NT2/D1 (cell line): Measurements from ENCODE around the gene LCN1.
"Not testable (repeated sequence)": the region's sequence is repeated elsewhere in the genome, so short reads cannot be mapped to it uniquely, and the experiment has no call there.

Experiments
- DNase-seq: peaks from one replicate; pipeline ENCODE4 v3.0.0-alpha.2; 2011; ENCODE audit warnings: low read depth, low spot score
- H3K27me3 ChIP-seq: 2 replicates; pipeline ENCODE4 v1.6.0; 2011; ENCODE audit warnings: mild to moderate bottlenecking; ENCODE audit not compliant: insufficient read length, insufficient read depth
- H3K36me3 ChIP-seq: 2 replicates; pipeline ENCODE4 v1.6.1; 2011; ENCODE audit warnings: mild to moderate bottlenecking, low read length, mixed read lengths; ENCODE audit not compliant: insufficient read depth, insufficient read length
- H3K4me1 ChIP-seq: 2 replicates; pipeline ENCODE4 v1.5.1; 2011; ENCODE audit not compliant: insufficient read depth, insufficient read length
- H3K4me3 ChIP-seq: 2 replicates; pipeline ENCODE4 v1.5.1; 2011; ENCODE audit warnings: low read depth; ENCODE audit not compliant: insufficient read length
- H3K9ac ChIP-seq: 2 replicates; pipeline ENCODE4 v1.6.0; 2011; ENCODE audit warnings: low read depth; ENCODE audit not compliant: insufficient read length
- H3K9me3 ChIP-seq: 2 replicates; pipeline ENCODE4 v1.5.1; 2011; ENCODE audit warnings: mild to moderate bottlenecking, low read length; ENCODE audit not compliant: insufficient read depth
- SUZ12 ChIP-seq: IDR thresholded peaks from 2 replicates; pipeline ENCODE4 v1.6.1; 2011; ENCODE audit not compliant: insufficient read length, insufficient read depth; ENCODE audit errors: extremely low read depth
- YY1 ChIP-seq: IDR thresholded peaks from 2 replicates; pipeline ENCODE4 v1.6.1; 2011; ENCODE audit not compliant: insufficient read length, insufficient read depth
- ZNF274 ChIP-seq: IDR thresholded peaks from 2 replicates; pipeline ENCODE4 v1.6.1; 2011; ENCODE audit warnings: mild to moderate bottlenecking, low read depth, low read length

The LCN1 gene

GRCh38 chr9:135508211-135508820, 12.9 kb upstream of the LCN1 start:
- Histone ChIP-seq H3K4me1 (peaks cover 27% of the 10 kb centered on the region), H3K27me3 (no peaks in the 10 kb centered on the region), H3K4me3 (no peak overlapping the region), H3K36me3 (peaks cover 28% of the 10 kb centered on the region), H3K9me3 (no peaks in the 10 kb centered on the region), H3K9ac (no peak overlapping the region)
- TF ChIP-seq YY1: no peak
- TF ChIP-seq ZNF274: no peak
- TF ChIP-seq SUZ12: no peak
- DNase-seq: no peak

- no peaks in the 10 kb centered on the region for H3K27me3 ChIP-seq
- TF ChIP-seq YY1: no peak
- TF ChIP-seq SUZ12: no peak
- no peak for TF ChIP-seq ZNF274
- H3K4me3 ChIP-seq: no peak overlapping the region
- H3K9me3 ChIP-seq: no peaks in the 10 kb centered on the region
- no peak for DNase-seq
- peaks cover 17% of the 10 kb centered on the region for H3K36me3 ChIP-seq
- H3K9ac ChIP-seq: no peak overlapping the region
- H3K4me1 ChIP-seq: peaks cover 24% of the 10 kb centered on the region
Measured at GRCh38 chr9:135509458-135509857, 11.8 kb upstream of the LCN1 start.

- Histone ChIP-seq H3K9ac (no peak overlapping the region), H3K4me1 (no peaks in the 10 kb centered on the region), H3K4me3 (no peak overlapping the region), H3K27me3 (no peaks in the 10 kb centered on the region), H3K36me3 (no peaks in the 10 kb centered on the region), H3K9me3 (no peaks in the 10 kb centered on the region)
- no peak for DNase-seq
- TF ChIP-seq ZNF274 (no peak), SUZ12 (no peak), YY1 (no peak)
Measured at GRCh38 chr9:135512241-135512603, 9.0 kb upstream of the LCN1 start.

GRCh38 chr9:135512904-135513303, 8.3 kb upstream of the LCN1 start:
- Histone ChIP-seq H3K36me3 (no peaks in the 10 kb centered on the region), H3K4me1 (no peaks in the 10 kb centered on the region), H3K4me3 (no peak overlapping the region), H3K27me3 (no peaks in the 10 kb centered on the region), H3K9me3 (no peaks in the 10 kb centered on the region), H3K9ac (no peak overlapping the region)
- TF ChIP-seq ZNF274: no peak
- no peak for TF ChIP-seq SUZ12
- no peak for TF ChIP-seq YY1
- DNase-seq: no peak

- H3K36me3 ChIP-seq: no peaks in the 10 kb centered on the region
- no peak overlapping the region for H3K9ac ChIP-seq
- no peaks in the 10 kb centered on the region for H3K27me3 ChIP-seq
- DNase-seq: no peak
- H3K9me3 ChIP-seq: no peaks in the 10 kb centered on the region
- H3K4me3 ChIP-seq: no peak overlapping the region
- H3K4me1 ChIP-seq: no peaks in the 10 kb centered on the region
- TF ChIP-seq SUZ12 (no peak), ZNF274 (no peak), YY1 (no peak)
Measured at GRCh38 chr9:135513351-135513846, 7.8 kb upstream of the LCN1 start.

- H3K9me3 ChIP-seq, H3K4me1 ChIP-seq, H3K4me3 ChIP-seq, H3K36me3 ChIP-seq, DNase-seq, H3K9ac ChIP-seq, H3K27me3 ChIP-seq: not testable (repeated sequence)
Measured at GRCh38 chr9:135513906-135514305, 7.3 kb upstream of the LCN1 start.

- TF ChIP-seq ZNF274 (no peak), SUZ12 (no peak), YY1 (no peak)
- no peaks in the 10 kb centered on the region for H3K27me3 ChIP-seq
- no peak for DNase-seq
- H3K4me1 ChIP-seq: no peaks in the 10 kb centered on the region
- H3K4me3 ChIP-seq: no peak overlapping the region
- H3K9me3 ChIP-seq: no peaks in the 10 kb centered on the region
- no peaks in the 10 kb centered on the region for H3K36me3 ChIP-seq
- H3K9ac ChIP-seq: no peak overlapping the region
Measured at GRCh38 chr9:135514342-135515082, 6.7 kb upstream of the LCN1 start.
